Peyer's patch (tissue), 4 donors: Measurements from ENCODE around the gene RCBTB2. TPM values are rescaled to one million over a fixed set of nuclear protein-coding genes. Genes with fewer than 3 reads are reported as not detected.

Experiments used
- DNase-seq, 3 donors: peaks; one replicate each; pipeline ENCODE4 v3.0.0-alpha.2; 2017 to 2019
- H3K27ac ChIP-seq, 4 donors: fragments of 200-600 bp; sonication (generic); one replicate each; pipeline ENCODE4 v1.5.1; 2016 to 2019
- H3K27me3 ChIP-seq, 2 donors: fragments of 200-600 bp; sonication (generic); one replicate each; pipeline ENCODE4 v1.5.1; 2019
- H3K36me3 ChIP-seq, 3 donors: fragments of 200-600 bp; sonication (generic); one replicate each; pipeline ENCODE4 v1.5.1; 2016 to 2019
- H3K4me1 ChIP-seq, 4 donors: fragments of 200-600 bp; sonication (generic); one replicate each; pipeline ENCODE4 v1.5.1; 2016 to 2019
- H3K4me3 ChIP-seq, 4 donors: fragments of 200-600 bp; sonication (generic); 1 replicate in 3 of 4; 2 replicates in 1 of 4; pipeline ENCODE4 v1.5.1; 2016 to 2019; ENCODE audit warnings: mild to moderate bottlenecking in 1 of 4
- H3K9me3 ChIP-seq, 4 donors: fragments of 200-600 bp; sonication (generic); one replicate each; pipeline ENCODE4 v1.5.1; 2016 to 2019; ENCODE audit warnings: mild to moderate bottlenecking in 1 of 4
- CTCF ChIP-seq, 6 experiments: fragments of 450-650 bp in 4 of 6; fragments of 200-600 bp in 2 of 6; sonication (generic) in 1 of 6; IDR thresholded peaks; one replicate each; pipeline ENCODE4 v1.5.1; 2017 to 2019; ENCODE audit warnings: antibody characterized with exemption in 6 of 6, mild to moderate bottlenecking in 3 of 6, moderate library complexity in 1 of 6
- POLR2A ChIP-seq, 2 donors: fragments of 450-650 bp; IDR thresholded peaks; one replicate each; pipeline ENCODE4 v1.5.1; 2017; ENCODE audit warnings: antibody characterized with exemption in 2 of 2, mild to moderate bottlenecking in 2 of 2, moderate library complexity in 2 of 2
- total RNA-seq, 4 donors: library from RNA; depleted of rRNA; stranded (reverse); fragments of >200 nt; gene quantifications; one replicate each; pipeline ENCODE4 v1.1.0, GENCODE V29; 2016

Gene RCBTB2
- total RNA-seq, 4 donors from 2014 or later = 3.2 to 6.3 (median 5.2) TPM

GRCh38 chr13:48560657-48561337 lies 27.9 kb upstream of the RCBTB2 start:
- TF ChIP-seq POLR2A (IDR thresholded peaks at IDR 0.05) (no peak), CTCF (IDR thresholded peaks at IDR 0.05) (no peak)
- Histone ChIP-seq H3K9me3 (peaks cover 0 to 3% (median 0%) of the 10 kb centered on the region in 4 donors), H3K4me1 (peaks cover 0 to 6% (median 0%) of the 10 kb centered on the region in 4 donors), H3K36me3 (no peaks in the 10 kb centered on the region), H3K4me3 (no peak overlapping the region), H3K27me3 (no peaks in the 10 kb centered on the region), H3K27ac (no peak overlapping the region)
- no peak for DNase-seq

- H3K9me3 ChIP-seq = peaks cover 0 to 5% (median 0%) of the 10 kb centered on the region in 4 donors
- no peaks in the 10 kb centered on the region for H3K36me3 ChIP-seq
- H3K4me3 ChIP-seq = no peak overlapping the region
- DNase-seq = no peak
- no peak for TF ChIP-seq CTCF (IDR thresholded peaks at IDR 0.05)
- TF ChIP-seq POLR2A (IDR thresholded peaks at IDR 0.05) = no peak
- no peak overlapping the region for H3K27ac ChIP-seq
- H3K27me3 ChIP-seq = no peaks in the 10 kb centered on the region
- peaks cover 0 to 6% (median 0%) of the 10 kb centered on the region in 4 donors for H3K4me1 ChIP-seq
Measured at GRCh38 chr13:48559638-48560320, 26.9 kb upstream of the RCBTB2 start.

- Histone ChIP-seq H3K36me3 (no peaks in the 10 kb centered on the region), H3K4me3 (no peak overlapping the region), H3K9me3 (peaks cover 0 to 6% (median under 1%) of the 10 kb centered on the region in 4 donors), H3K27ac (no peak overlapping the region), H3K4me1 (no peaks in the 10 kb centered on the region), H3K27me3 (no peaks in the 10 kb centered on the region)
- no peak for DNase-seq
- no peak for TF ChIP-seq POLR2A (IDR thresholded peaks at IDR 0.05)
- no peak for TF ChIP-seq CTCF (IDR thresholded peaks at IDR 0.05)
Measured at GRCh38 chr13:48556817-48557216, 23.9 kb upstream of the RCBTB2 start.

GRCh38 chr13:48555441-48555840 lies 22.6 kb upstream of the RCBTB2 start:
- Histone ChIP-seq H3K36me3 (no peaks in the 10 kb centered on the region), H3K27ac (no peak overlapping the region), H3K4me1 (no peaks in the 10 kb centered on the region), H3K27me3 (no peaks in the 10 kb centered on the region), H3K9me3 (peaks cover 0 to 20% (median 3%) of the 10 kb centered on the region in 4 donors), H3K4me3 (no peak overlapping the region)
- no peak for DNase-seq
- TF ChIP-seq CTCF (IDR thresholded peaks at IDR 0.05) (no peak), POLR2A (IDR thresholded peaks at IDR 0.05) (no peak)

GRCh38 chr13:48551329-48551728 lies 18.4 kb upstream of the RCBTB2 start:
- no peak for TF ChIP-seq CTCF (IDR thresholded peaks at IDR 0.05)
- no peak for TF ChIP-seq POLR2A (IDR thresholded peaks at IDR 0.05)
- no peaks in the 10 kb centered on the region for H3K36me3 ChIP-seq
- no peak for DNase-seq
- H3K4me3 ChIP-seq = no peak overlapping the region
- H3K4me1 ChIP-seq = no peaks in the 10 kb centered on the region
- no peak overlapping the region for H3K27ac ChIP-seq
- H3K27me3 ChIP-seq = no peaks in the 10 kb centered on the region
- H3K9me3 ChIP-seq = peaks cover 0 to 20% (median 3%) of the 10 kb centered on the region in 4 donors
